ENCODE data around the gene OOSP1. TPM values are rescaled to one million over a fixed set of nuclear protein-coding genes. Genes with fewer than 3 reads are reported as not detected.

Gene OOSP1
- total and polyA plus RNA-seq, 2 of the 8 experiments (the other 6 are each of a cell fraction or from before 2014, with no cell fraction given) = not detected

- no peak overlapping the region for H4K91ac ChIP-seq (replicated peaks; ENCODE audit: insufficient read length, low read length)
- H3K4me1 ChIP-seq (replicated peaks in 1 of 4; ENCODE audit: control insufficient read depth in 3 of 4, insufficient read depth in 4 of 4, low read length in 3 of 4) = no peaks in the 10 kb centered on the region
- H3K23ac ChIP-seq (ENCODE audit: insufficient read length) = no peak overlapping the region
- no peak overlapping the region for H4K8ac ChIP-seq (ENCODE audit: extremely low read depth, insufficient read depth, low read length)
- no peak overlapping the region for H2AFZ ChIP-seq (ENCODE audit: low read length)
- no peak overlapping the region for H3K9ac ChIP-seq (replicated peaks in 1 of 4; ENCODE audit: extremely low read depth in 1 of 4, low read depth in 3 of 4, low read length in 3 of 4)
- H3K23me2 ChIP-seq (ENCODE audit: low read depth, low read length) = no peaks in the 10 kb centered on the region
- no peaks in the 10 kb centered on the region for H3K79me1 ChIP-seq (ENCODE audit: low read depth, low read length)
- no peaks in the 10 kb centered on the region for H3K9me3 ChIP-seq (ENCODE audit: insufficient read depth in 2 of 2, low read depth in 1 of 2, low read length in 1 of 2)
- 90% methylated on average over 2 of the region's 2 CpGs; no CpG with 5 or more reads in 1 of the 2 experiments for WGBS, 2 experiments (ENCODE audit: extremely low coverage in 1 of 2, insufficient coverage in 1 of 2, insufficient read length in 1 of 2, insufficient replicate concordance in 2 of 2, low coverage in 1 of 2, low lambda C conversion rate in 2 of 2, missing lambda C conversion rate in 1 of 2)
- H2BK5ac ChIP-seq (ENCODE audit: low read depth, low read length) = no peak overlapping the region
- ChIA-PET CTCF (ENCODE audit: partially characterized antibody) (interaction anchor here (0.9 kb wide), 1 partner anchor 267 kb away, joined by 3 read pairs; no protein-coding TSS in a partner anchor), POLR2A (ENCODE audit: partially characterized antibody) (no interaction called here)
- no peak overlapping the region for H3K4ac ChIP-seq (replicated peaks; ENCODE audit: insufficient read length, low read depth, low read length)
- H3K4me2 ChIP-seq (ENCODE audit: insufficient read depth in 1 of 2, low read depth in 2 of 2, low read length in 2 of 2) = no peak overlapping the region
- no peak overlapping the region for H2AK5ac ChIP-seq (ENCODE audit: low read depth, low read length)
- H2BK20ac ChIP-seq (ENCODE audit: low read length) = no peak overlapping the region
- H2BK15ac ChIP-seq (ENCODE audit: low read length) = no peak overlapping the region
- no peak overlapping the region for H2BK12ac ChIP-seq (ENCODE audit: low read depth, low read length)
- H3K14ac ChIP-seq (ENCODE audit: insufficient read length) = no peak overlapping the region
- DNase-seq (ENCODE audit: low read depth in 1 of 2, low spot score in 2 of 2) = no peak
- no peak overlapping the region for H3K4me3 ChIP-seq (ENCODE audit: extremely low read depth in 1 of 4, insufficient read depth in 2 of 4, low read depth in 3 of 4, low read length in 4 of 4)
- H2BK120ac ChIP-seq (replicated peaks; ENCODE audit: low read depth, low read length) = no peak overlapping the region
- no peak overlapping the region for H3K18ac ChIP-seq (ENCODE audit: extremely low read depth, low read length)
- no peak overlapping the region for H4K5ac ChIP-seq (ENCODE audit: insufficient read length, low read depth, low read length)
- H4K20me1 ChIP-seq (replicated peaks in 1 of 2; ENCODE audit: control insufficient read depth in 1 of 2, insufficient read depth in 2 of 2, low read length in 2 of 2) = no peaks in the 10 kb centered on the region
- no peaks in the 10 kb centered on the region for H3K27me3 ChIP-seq (replicated peaks in 1 of 4; ENCODE audit: control insufficient read depth in 3 of 4, extremely low read depth in 1 of 4, insufficient read depth in 3 of 4, low read length in 3 of 4)
- no peak overlapping the region for H3K27ac ChIP-seq (ENCODE audit: low read depth, low read length)
- no peaks in the 10 kb centered on the region for H3K36me3 ChIP-seq (ENCODE audit: control insufficient read depth in 2 of 4, insufficient read depth in 4 of 4, low read length in 3 of 4)
- H3K79me2 ChIP-seq (ENCODE audit: control insufficient read depth in 1 of 2, insufficient read depth in 2 of 2, low read length in 2 of 2) = no peaks in the 10 kb centered on the region
- FAIRE-seq = no peak
- no peak overlapping the region for H3K56ac ChIP-seq (replicated peaks; ENCODE audit: insufficient read length, low read depth, low read length)
- TF ChIP-seq RFX5 (IDR thresholded peaks at IDR 0.05; ENCODE audit: borderline replicate concordance, low read depth, low read length) = no peak
- no peak for TF ChIP-seq TCF12 (IDR thresholded peaks at IDR 0.05; ENCODE audit: low read depth, low read length)
- TF ChIP-seq KDM1A (IDR thresholded peaks at IDR 0.05; ENCODE audit: borderline replicate concordance, low read length) = no peak
- TF ChIP-seq MAFK (IDR thresholded peaks at IDR 0.05; ENCODE audit: low read depth, low read length) = no peak
- no peak for TF ChIP-seq USF2 (IDR thresholded peaks at IDR 0.05; ENCODE audit: low read length)
- no peak for TF ChIP-seq ZNF274 (IDR thresholded peaks at IDR 0.05; ENCODE audit: borderline replicate concordance, extremely low read depth, low read length)
- TF ChIP-seq CEBPB (IDR thresholded peaks at IDR 0.05; ENCODE audit: low read depth, low read length) = no peak
- TF ChIP-seq SIRT6 (IDR thresholded peaks at IDR 0.05; ENCODE audit: low read length) = no peak
- TF ChIP-seq RXRA (IDR thresholded peaks at IDR 0.05; ENCODE audit: insufficient read depth, low read depth, low read length) = no peak
- TF ChIP-seq CHD1 (IDR thresholded peaks at IDR 0.05; ENCODE audit: low read depth, low read length) = no peak
- TF ChIP-seq PHF8 (conservative IDR thresholded peaks at IDR 0.05; ENCODE audit: low read depth, low read length) = no peak
- no peak for TF ChIP-seq BCL11A (IDR thresholded peaks at IDR 0.05; ENCODE audit: low read depth in 2 of 2, low read length in 2 of 2)
- TF ChIP-seq SP2 (IDR thresholded peaks at IDR 0.05; ENCODE audit: low read length) = no peak
- TF ChIP-seq E2F6 (IDR thresholded peaks at IDR 0.05) = no peak
Measured at GRCh38 chr11:59997800-59998199, 59.6 kb downstream of the OOSP1 start.

Measured in H1 (cell line).